IPS-11a (cell line): ENCODE results near the gene ZBTB7A.

ENCODE experiments used
- H3K4me3 ChIP-seq: one replicate; pipeline ENCODE4 v1.5.1; 2013; ENCODE audit warnings: low read depth, low read length, control low read depth

Gene ZBTB7A

GRCh38 chr19:4069331-4069959, 2.7 kb upstream of the ZBTB7A start:
- H3K4me3 ChIP-seq = no peak overlapping the region

GRCh38 chr19:4068047-4068966, 1.6 kb upstream of the ZBTB7A start:
- no peak overlapping the region for H3K4me3 ChIP-seq

- peak overlapping the region; percentile 13 for H3K4me3 ChIP-seq
These were observed 822 bp upstream of the ZBTB7A start for GRCh38 chr19:4067396-4068046.

GRCh38 chr19:4066176-4066606, 508 bp downstream of the ZBTB7A start:
- H3K4me3 ChIP-seq = peak overlapping the region; percentile 35

- no peak overlapping the region for H3K4me3 ChIP-seq
These were observed 1.1 kb downstream of the ZBTB7A start for GRCh38 chr19:4065430-4066175.

GRCh38 chr19:4064496-4065260, 2.0 kb downstream of the ZBTB7A start:
- peak overlapping the region; percentile 67 for H3K4me3 ChIP-seq

GRCh38 chr19:4064149-4064495, 2.6 kb downstream of the ZBTB7A start:
- H3K4me3 ChIP-seq = peak overlapping the region; percentile 67

GRCh38 chr19:4063369-4064148, 3.1 kb downstream of the ZBTB7A start:
- peak overlapping the region; percentile 67 for H3K4me3 ChIP-seq

GRCh38 chr19:4062419-4063368, 4.0 kb downstream of the ZBTB7A start:
- H3K4me3 ChIP-seq = no peak overlapping the region

- H3K4me3 ChIP-seq = no peak overlapping the region
These were observed 4.8 kb downstream of the ZBTB7A start for GRCh38 chr19:4061683-4062418.

- no peak overlapping the region for H3K4me3 ChIP-seq
These were observed 5.5 kb downstream of the ZBTB7A start for GRCh38 chr19:4061178-4061682.

- H3K4me3 ChIP-seq = no peak overlapping the region
These were observed 6.0 kb downstream of the ZBTB7A start for GRCh38 chr19:4060621-4061177.

- H3K4me3 ChIP-seq = no peak overlapping the region
These were observed 6.6 kb downstream of the ZBTB7A start for GRCh38 chr19:4059891-4060620.

- no peak overlapping the region for H3K4me3 ChIP-seq
These were observed 7.2 kb downstream of the ZBTB7A start for GRCh38 chr19:4059453-4059871.

GRCh38 chr19:4058693-4059452, 7.8 kb downstream of the ZBTB7A start:
- H3K4me3 ChIP-seq = no peak overlapping the region
